Umbilical cord (tissue), 2 donors: ENCODE measurements around the gene ADAM15. TPM values are rescaled to one million over a fixed set of nuclear protein-coding genes. Genes with fewer than 3 reads are reported as not detected.

Experiments used
- DNase-seq: peaks from one replicate; pipeline ENCODE4 v3.0.0-alpha.2; 2015; ENCODE audit warnings: low spot score
- total RNA-seq: library from RNA; depleted of rRNA; stranded (reverse); fragments of >200 nt; gene quantifications from one replicate; pipeline ENCODE4 v1.2.3, GENCODE V29; 2014; ENCODE audit warnings: low replicate concordance; ENCODE audit not compliant: insufficient read depth

The ADAM15 gene
- total RNA-seq, 1 donor from 2014 or later, result 35.6 TPM

- DNase-seq, result peak; percentile 91
Observed at GRCh38 chr1:155012026-155012546, 39.0 kb upstream of the ADAM15 start.

- no peak for DNase-seq
Observed at GRCh38 chr1:155012776-155013602, 38.1 kb upstream of the ADAM15 start.

- DNase-seq, result no peak
Observed at GRCh38 chr1:155013632-155014031, 37.5 kb upstream of the ADAM15 start.

- DNase-seq, result no peak
Observed at GRCh38 chr1:155014709-155015508, 36.2 kb upstream of the ADAM15 start.

GRCh38 chr1:155015527-155016230, 35.4 kb upstream of the ADAM15 start:
- no peak for DNase-seq

GRCh38 chr1:155016231-155016831, 34.8 kb upstream of the ADAM15 start:
- DNase-seq, result no peak

GRCh38 chr1:155017041-155017945, 33.8 kb upstream of the ADAM15 start:
- peak; percentile 93 for DNase-seq

GRCh38 chr1:155017946-155018316, 33.2 kb upstream of the ADAM15 start:
- DNase-seq, result no peak

GRCh38 chr1:155018617-155019348, 32.3 kb upstream of the ADAM15 start:
- no peak for DNase-seq

- DNase-seq, result no peak
Observed at GRCh38 chr1:155019377-155020245, 31.5 kb upstream of the ADAM15 start.

- DNase-seq, result no peak
Observed at GRCh38 chr1:155022136-155022926, 28.8 kb upstream of the ADAM15 start.

GRCh38 chr1:155022927-155023236, 28.2 kb upstream of the ADAM15 start:
- DNase-seq, result no peak

GRCh38 chr1:155023627-155024026, 27.5 kb upstream of the ADAM15 start:
- DNase-seq, result no peak

- DNase-seq, result no peak
Observed at GRCh38 chr1:155024315-155024714, 26.8 kb upstream of the ADAM15 start.

- DNase-seq, result no peak
Observed at GRCh38 chr1:155026154-155026553, 25.0 kb upstream of the ADAM15 start.

- no peak for DNase-seq
Observed at GRCh38 chr1:155026588-155026987, 24.5 kb upstream of the ADAM15 start.

GRCh38 chr1:155029513-155030242, 21.4 kb upstream of the ADAM15 start:
- DNase-seq, result no peak
